Loucy (cell line): ENCODE measurements around the gene SLC17A9.

Source experiments
- H2AFZ ChIP-seq: fragments of 200-600 bp; sonication (generic); 2 replicates; pipeline ENCODE4 v1.6.0; 2016; ENCODE audit warnings: antibody characterized with exemption, mild to moderate bottlenecking, low read length, moderate library complexity
- H3F3A ChIP-seq: fragments of 200-600 bp; 2 replicates; pipeline ENCODE4 v1.6.0; 2016; ENCODE audit warnings: antibody characterized with exemption, low read depth, mild to moderate bottlenecking
- H3K27me3 ChIP-seq: fragments of 200-600 bp; sonication (generic); 2 replicates; pipeline ENCODE4 v1.6.1; 2014; ENCODE audit warnings: low read length, mild to moderate bottlenecking; ENCODE audit not compliant: insufficient read depth, poor library complexity, severe bottlenecking
- H3K36me3 ChIP-seq: fragments of 200-600 bp; sonication (generic); 2 replicates; pipeline ENCODE4 v1.6.1; 2016; ENCODE audit warnings: low read length; ENCODE audit not compliant: insufficient read depth
- H3K4me1 ChIP-seq: fragments of 200-600 bp; sonication (generic); 2 replicates; pipeline ENCODE4 v1.5.1; 2014; ENCODE audit warnings: low read length, mild to moderate bottlenecking; ENCODE audit not compliant: insufficient read depth, poor library complexity, severe bottlenecking
- H3K4me2 ChIP-seq: fragments of 200-600 bp; sonication (generic); 2 replicates; pipeline ENCODE4 v1.6.0; 2014; ENCODE audit warnings: antibody characterized with exemption, low read length, low read depth, mild to moderate bottlenecking; ENCODE audit not compliant: poor library complexity, severe bottlenecking
- H3K4me3 ChIP-seq: fragments of 200-600 bp; sonication (generic); 2 replicates; pipeline ENCODE4 v1.5.1; 2014; ENCODE audit warnings: low read length, mild to moderate bottlenecking, mixed read lengths; ENCODE audit not compliant: poor library complexity, severe bottlenecking
- H3K79me2 ChIP-seq: fragments of 200-600 bp; sonication (generic); 2 replicates; pipeline ENCODE4 v1.6.1; 2014; ENCODE audit warnings: low read length; ENCODE audit not compliant: insufficient read depth
- H3K9ac ChIP-seq: fragments of 200-600 bp; sonication (generic); 2 replicates; pipeline ENCODE4 v1.6.0; 2014; ENCODE audit warnings: mild to moderate bottlenecking, low read depth, low read length, moderate library complexity; ENCODE audit not compliant: poor library complexity, severe bottlenecking
- H3K9me2 ChIP-seq: fragments of 200-600 bp; sonication (generic); replicated peaks from 2 replicates; pipeline ENCODE4 v1.6.1; 2016; ENCODE audit warnings: low read depth, low read length, mixed read lengths
- H3K9me3 ChIP-seq: fragments of 200-600 bp; sonication (generic); 2 replicates; pipeline ENCODE4 v1.6.1; 2014; ENCODE audit warnings: mild to moderate bottlenecking, antibody characterized with exemption, low read length, low read depth; ENCODE audit not compliant: insufficient read depth
- H4K20me1 ChIP-seq: fragments of 200-600 bp; sonication (generic); 2 replicates; pipeline ENCODE4 v1.6.0; 2014; ENCODE audit warnings: antibody characterized with exemption, low read length, mild to moderate bottlenecking; ENCODE audit not compliant: insufficient read depth, poor library complexity, severe bottlenecking
- EZH2phosphoT487 ChIP-seq: fragments of 200-600 bp; IDR thresholded peaks from 2 replicates; pipeline ENCODE4 v1.6.1; 2018; ENCODE audit warnings: antibody characterized with exemption, mild to moderate bottlenecking, moderate library complexity, borderline replicate concordance
- TF ChIP-seq, protein P1 (sequence below): fragments of 200-600 bp; sonication (generic); conservative IDR thresholded peaks from 2 replicates; pipeline ENCODE4 v1.5.1; 2014; ENCODE audit warnings: mild to moderate bottlenecking, antibody characterized with exemption, low read length

The SLC17A9 gene

DNA sequence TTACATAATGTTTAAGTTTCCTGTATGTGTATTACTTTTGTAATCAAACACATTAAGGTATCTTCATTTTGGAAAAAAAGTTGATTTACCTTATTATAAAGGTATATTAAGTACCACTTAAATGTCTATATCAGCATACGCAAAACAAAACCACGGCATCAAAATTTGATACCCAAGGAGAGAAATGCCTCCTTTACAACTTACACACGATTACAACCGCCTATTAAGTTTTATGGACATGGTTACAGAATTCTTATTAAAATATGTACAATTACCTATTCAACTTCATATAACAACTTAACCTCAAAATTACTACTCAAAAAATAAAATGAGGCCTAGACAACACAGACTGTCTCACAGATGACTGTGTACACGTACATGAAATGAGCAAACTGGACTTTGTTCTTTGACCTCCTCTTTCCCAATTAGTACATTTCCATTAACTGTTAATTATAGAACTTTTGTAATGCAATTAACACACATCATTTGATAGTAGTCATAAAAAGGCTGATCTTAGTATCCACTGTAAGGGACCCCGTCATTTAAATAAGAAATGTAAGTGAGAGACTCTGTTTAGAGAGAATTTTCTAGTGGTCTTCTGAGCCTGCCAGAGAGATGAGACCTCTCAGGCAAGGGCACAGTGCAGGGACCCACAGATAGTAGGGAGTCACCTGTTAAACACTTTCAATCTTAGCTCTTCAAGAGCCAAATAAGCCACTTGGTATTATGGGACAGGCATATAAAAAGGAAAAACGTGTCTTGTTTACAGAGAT, 28.7 kb upstream of the SLC17A9 start:
- Histone ChIP-seq H3K9ac (peak overlapping the region; percentile 89), H3K9me2 (no peaks in the 10 kb centered on the region), H3K36me3 (no peaks in the 10 kb centered on the region), H2AFZ (no peak overlapping the region), H4K20me1 (peaks cover 88% of the 10 kb centered on the region), H3K9me3 (no peaks in the 10 kb centered on the region), H3K4me1 (peaks cover 66% of the 10 kb centered on the region), H3K79me2 (peaks cover 99% of the 10 kb centered on the region), H3K4me2 (peak overlapping the region; percentile 96), H3K4me3 (peak overlapping the region; percentile 86), H3K27me3 (no peaks in the 10 kb centered on the region), H3F3A (peaks cover 6% of the 10 kb centered on the region; the same call in 1 of the 2 replicates)
- TF ChIP-seq, protein P1, sequence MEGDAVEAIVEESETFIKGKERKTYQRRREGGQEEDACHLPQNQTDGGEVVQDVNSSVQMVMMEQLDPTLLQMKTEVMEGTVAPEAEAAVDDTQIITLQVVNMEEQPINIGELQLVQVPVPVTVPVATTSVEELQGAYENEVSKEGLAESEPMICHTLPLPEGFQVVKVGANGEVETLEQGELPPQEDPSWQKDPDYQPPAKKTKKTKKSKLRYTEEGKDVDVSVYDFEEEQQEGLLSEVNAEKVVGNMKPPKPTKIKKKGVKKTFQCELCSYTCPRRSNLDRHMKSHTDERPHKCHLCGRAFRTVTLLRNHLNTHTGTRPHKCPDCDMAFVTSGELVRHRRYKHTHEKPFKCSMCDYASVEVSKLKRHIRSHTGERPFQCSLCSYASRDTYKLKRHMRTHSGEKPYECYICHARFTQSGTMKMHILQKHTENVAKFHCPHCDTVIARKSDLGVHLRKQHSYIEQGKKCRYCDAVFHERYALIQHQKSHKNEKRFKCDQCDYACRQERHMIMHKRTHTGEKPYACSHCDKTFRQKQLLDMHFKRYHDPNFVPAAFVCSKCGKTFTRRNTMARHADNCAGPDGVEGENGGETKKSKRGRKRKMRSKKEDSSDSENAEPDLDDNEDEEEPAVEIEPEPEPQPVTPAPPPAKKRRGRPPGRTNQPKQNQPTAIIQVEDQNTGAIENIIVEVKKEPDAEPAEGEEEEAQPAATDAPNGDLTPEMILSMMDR = no peak
- no peak for TF ChIP-seq EZH2phosphoT487

DNA sequence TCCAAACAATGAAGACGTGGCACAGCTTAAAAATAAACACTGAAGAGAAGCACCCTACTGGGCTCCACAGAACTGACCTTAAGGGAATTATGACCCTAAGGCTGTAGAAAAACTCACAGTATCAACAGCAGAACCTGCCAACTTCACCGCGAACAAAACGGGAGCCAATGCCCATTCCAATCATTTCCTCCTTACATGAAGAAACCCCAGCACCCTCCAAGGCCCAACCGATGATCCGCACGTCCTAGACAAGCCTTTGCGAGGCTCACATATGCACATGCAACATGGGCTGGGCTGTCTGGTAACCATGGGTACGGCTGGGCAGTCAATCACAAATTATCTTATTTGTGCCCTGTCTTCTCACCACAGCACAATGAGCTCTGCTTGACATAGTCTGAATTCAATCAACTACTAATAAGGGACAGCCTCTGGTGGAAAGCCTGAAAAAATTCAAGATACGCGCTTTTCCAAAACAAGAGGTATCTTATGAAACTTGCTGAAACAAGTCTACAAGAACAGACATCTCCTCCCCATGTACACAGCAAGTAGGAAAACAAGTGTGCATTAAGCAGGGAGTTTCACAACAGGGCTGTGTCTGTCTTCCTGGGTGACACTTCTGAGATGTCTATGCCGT, 27.9 kb upstream of the SLC17A9 start:
- peaks cover 65% of the 10 kb centered on the region for H3K4me1 ChIP-seq
- peaks cover 89% of the 10 kb centered on the region for H4K20me1 ChIP-seq
- peaks cover 8% of the 10 kb centered on the region; the same call in 1 of the 2 replicates for H3F3A ChIP-seq
- TF ChIP-seq, protein P1 = no peak
- no peak for TF ChIP-seq EZH2phosphoT487
- H3K4me3 ChIP-seq = peak overlapping the region; percentile 86
- no peaks in the 10 kb centered on the region for H3K9me2 ChIP-seq
- H3K36me3 ChIP-seq = no peaks in the 10 kb centered on the region
- no peak overlapping the region for H2AFZ ChIP-seq
- H3K79me2 ChIP-seq = peaks cover 99% of the 10 kb centered on the region
- H3K9ac ChIP-seq = peak overlapping the region; percentile 89
- no peaks in the 10 kb centered on the region for H3K27me3 ChIP-seq
- H3K4me2 ChIP-seq = peak overlapping the region; percentile 96
- no peaks in the 10 kb centered on the region for H3K9me3 ChIP-seq

GRCh38 chr20:62925076-62925419, 27.5 kb upstream of the SLC17A9 start:
- Histone ChIP-seq H3K9me3 (no peaks in the 10 kb centered on the region), H3K4me3 (peak overlapping the region; percentile 86), H3K9ac (peak overlapping the region; percentile 89), H3F3A (peaks cover 8% of the 10 kb centered on the region; the same call in 1 of the 2 replicates), H3K4me2 (peak overlapping the region; percentile 96), H3K9me2 (no peaks in the 10 kb centered on the region), H4K20me1 (peaks cover 89% of the 10 kb centered on the region), H2AFZ (no peak overlapping the region), H3K79me2 (peaks cover 99% of the 10 kb centered on the region), H3K36me3 (no peaks in the 10 kb centered on the region), H3K4me1 (peaks cover 65% of the 10 kb centered on the region), H3K27me3 (no peaks in the 10 kb centered on the region)
- TF ChIP-seq EZH2phosphoT487 = no peak
- TF ChIP-seq, protein P1 = no peak
